Measurements from ENCODE around the gene DOCK7. TPM values are rescaled to one million over a fixed set of nuclear protein-coding genes. Genes with fewer than 3 reads are reported as not detected.

The DOCK7 gene
- total and polyA plus RNA-seq, 2 of the 8 experiments (the other 6 are each of a cell fraction or from before 2014, with no cell fraction given) = 10.2 to 33.7 TPM

GRCh38 chr1:62727656-62728407 lies 39.6 kb upstream of the DOCK7 start (continued):
- TF ChIP-seq JUND (IDR thresholded peaks at IDR 0.05; ENCODE audit: low read length) (no peak), BACH1 (IDR thresholded peaks at IDR 0.05; ENCODE audit: low read length) (no peak), SRF (IDR thresholded peaks at IDR 0.05; ENCODE audit: low read depth, low read length) (no peak), HDAC6 (IDR thresholded peaks at IDR 0.05; ENCODE audit: low read depth, low read length) (no peak), TAF1 (IDR thresholded peaks at IDR 0.05; ENCODE audit: low read depth, low read length) (no peak), CHD1 (IDR thresholded peaks at IDR 0.05; ENCODE audit: low read depth, low read length) (no peak), RAD21 (IDR thresholded peaks at IDR 0.05 in 1 of 2, conservative IDR thresholded peaks at IDR 0.05 in 1 of 2; ENCODE audit: low read depth in 2 of 2, low read length in 2 of 2) (no peak), RFX5 (IDR thresholded peaks at IDR 0.05; ENCODE audit: borderline replicate concordance, low read depth, low read length) (no peak)

All from H1 (cell line).